Stromal cell of bone marrow (primary cell): Measurements from ENCODE around the gene STK24.

Source experiments
- DNase-seq: peaks from one replicate; pipeline ENCODE4 v3.0.0-alpha.2; 2012; ENCODE audit warnings: low read depth

The STK24 gene

GRCh38 chr13:98582947-98583346 is 6.0 kb upstream of the STK24 start:
- DNase-seq: no peak

GRCh38 chr13:98581971-98582702 is 5.2 kb upstream of the STK24 start:
- peak; percentile 66 for DNase-seq

DNA sequence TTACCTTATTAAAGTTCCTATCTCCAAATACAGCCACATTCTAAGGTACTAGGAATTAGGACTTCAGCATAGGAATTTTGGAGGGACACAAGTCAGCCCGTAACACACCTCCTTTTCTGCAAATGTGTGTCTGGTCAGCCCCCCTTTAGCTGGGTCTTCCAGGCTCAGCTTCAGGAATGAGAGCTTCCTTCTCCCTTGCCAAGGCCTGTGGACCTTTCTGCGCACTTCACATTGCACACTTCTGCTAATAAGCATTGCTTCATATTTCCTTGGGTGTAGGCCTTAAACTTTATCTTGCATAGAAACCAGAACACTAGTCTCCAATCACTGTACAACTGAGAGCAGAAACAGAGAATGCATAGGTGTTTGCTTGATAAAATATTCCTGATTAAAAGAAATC is 4.5 kb upstream of the STK24 start:
- no peak for DNase-seq

DNA sequence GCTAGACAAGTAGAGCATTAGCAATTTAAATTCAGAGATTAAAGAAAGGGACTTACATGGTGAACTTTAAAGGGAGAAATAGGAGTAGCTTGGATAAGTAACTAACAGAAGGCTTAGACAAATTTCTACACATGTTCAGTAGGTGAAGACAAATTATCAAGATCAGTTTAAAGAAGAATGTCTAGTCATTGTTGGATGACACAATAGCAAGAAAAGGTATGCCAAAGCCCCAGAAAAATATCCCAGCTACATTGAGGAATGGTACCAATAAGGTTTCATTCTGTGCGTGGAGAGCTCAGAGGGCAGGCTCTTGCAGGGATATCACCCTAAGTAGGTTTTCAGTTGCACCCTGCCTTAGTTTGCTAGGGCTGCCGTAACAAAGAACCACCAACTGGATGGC is 3.5 kb upstream of the STK24 start:
- no peak for DNase-seq

DNA sequence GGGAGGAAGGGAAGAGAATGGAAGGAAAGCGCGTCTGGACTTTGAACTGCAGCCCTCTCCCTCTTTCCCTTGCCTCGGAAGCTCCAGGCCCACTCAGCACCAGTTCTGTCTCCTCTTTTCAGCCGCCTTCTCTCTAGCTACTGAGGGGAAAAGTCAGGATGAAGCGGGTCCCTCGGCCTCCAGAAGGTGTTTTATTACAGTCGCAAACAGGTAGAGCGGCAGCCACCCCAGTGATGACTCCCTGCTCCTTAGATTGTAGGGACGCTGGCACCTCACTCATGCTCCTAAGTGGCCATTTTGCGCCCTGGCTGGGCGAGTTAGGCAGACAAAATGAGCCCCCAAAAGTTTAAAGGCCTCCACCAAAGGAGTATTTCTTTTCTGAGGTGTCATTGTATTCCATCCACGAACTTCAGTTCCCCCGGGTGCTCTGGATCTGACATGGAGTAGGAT is 954 bp upstream of the STK24 start:
- DNase-seq: no peak

GRCh38 chr13:98576200-98576945 is 534 bp downstream of the STK24 start:
- DNase-seq: no peak

GRCh38 chr13:98575904-98576199 is 1.1 kb downstream of the STK24 start:
- no peak for DNase-seq

DNA sequence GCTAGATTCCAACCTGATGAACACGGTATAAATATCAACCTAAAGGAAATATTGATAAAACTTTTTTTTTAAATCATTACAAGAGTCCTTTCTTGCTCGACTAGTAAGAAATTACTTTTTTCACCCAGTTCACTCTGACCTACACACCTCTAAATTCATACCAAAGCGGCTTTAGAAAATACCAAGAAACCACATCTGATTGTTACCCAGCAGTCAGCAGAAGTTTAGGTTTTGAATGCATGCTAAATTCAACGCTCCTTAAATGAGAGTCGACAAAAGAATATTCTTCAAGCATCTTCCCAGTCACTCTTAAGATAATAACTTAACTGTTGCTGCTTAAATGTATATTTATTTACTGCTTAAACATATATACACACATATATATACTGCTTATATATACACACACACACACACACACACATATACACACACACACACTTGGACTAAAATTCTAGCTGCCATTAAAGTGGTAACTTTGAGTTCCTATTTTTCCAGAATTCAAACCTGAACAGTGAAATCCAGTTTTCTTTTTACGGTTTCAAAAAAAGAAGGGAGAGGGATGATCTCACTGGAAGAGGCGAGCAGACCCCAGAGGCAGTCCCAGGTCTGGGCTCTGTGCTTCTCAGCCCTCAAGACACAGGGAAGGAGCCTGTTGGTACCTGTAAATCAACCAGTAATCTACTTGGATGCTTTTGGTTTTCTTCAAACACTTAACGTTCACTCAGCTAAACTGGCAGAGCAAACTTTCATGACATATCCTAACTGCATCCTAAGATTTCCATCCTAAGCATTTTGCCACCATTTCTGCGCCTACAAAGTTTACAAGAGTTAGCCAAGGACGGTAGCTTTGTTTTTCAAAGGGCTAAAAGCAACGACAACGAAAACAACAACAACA is 1.7 kb downstream of the STK24 start:
- no peak for DNase-seq

GRCh38 chr13:98571955-98572662 is 4.8 kb downstream of the STK24 start:
- peak; percentile 65 for DNase-seq

DNA sequence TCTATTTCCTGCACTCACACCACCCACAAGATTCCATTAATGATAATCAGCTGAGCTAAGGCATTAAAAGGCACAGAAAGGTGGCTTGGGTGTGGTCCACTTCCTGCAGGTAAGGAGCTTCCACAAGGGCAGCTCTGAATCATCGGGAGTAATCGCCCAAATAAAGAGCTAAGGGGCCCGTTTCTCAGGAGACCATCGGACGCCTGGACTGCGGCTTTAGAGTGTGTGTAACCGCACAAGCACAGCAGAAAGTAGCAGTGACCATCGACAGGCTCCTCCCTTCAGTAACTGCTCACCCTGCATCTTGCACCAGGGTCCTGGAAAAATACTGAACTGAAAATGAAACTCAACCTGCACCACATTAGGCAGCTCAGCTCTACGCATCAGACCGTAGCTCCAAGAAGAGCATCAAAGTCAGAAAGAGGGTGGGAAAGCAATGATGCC is 6.0 kb downstream of the STK24 start:
- no peak for DNase-seq

DNA sequence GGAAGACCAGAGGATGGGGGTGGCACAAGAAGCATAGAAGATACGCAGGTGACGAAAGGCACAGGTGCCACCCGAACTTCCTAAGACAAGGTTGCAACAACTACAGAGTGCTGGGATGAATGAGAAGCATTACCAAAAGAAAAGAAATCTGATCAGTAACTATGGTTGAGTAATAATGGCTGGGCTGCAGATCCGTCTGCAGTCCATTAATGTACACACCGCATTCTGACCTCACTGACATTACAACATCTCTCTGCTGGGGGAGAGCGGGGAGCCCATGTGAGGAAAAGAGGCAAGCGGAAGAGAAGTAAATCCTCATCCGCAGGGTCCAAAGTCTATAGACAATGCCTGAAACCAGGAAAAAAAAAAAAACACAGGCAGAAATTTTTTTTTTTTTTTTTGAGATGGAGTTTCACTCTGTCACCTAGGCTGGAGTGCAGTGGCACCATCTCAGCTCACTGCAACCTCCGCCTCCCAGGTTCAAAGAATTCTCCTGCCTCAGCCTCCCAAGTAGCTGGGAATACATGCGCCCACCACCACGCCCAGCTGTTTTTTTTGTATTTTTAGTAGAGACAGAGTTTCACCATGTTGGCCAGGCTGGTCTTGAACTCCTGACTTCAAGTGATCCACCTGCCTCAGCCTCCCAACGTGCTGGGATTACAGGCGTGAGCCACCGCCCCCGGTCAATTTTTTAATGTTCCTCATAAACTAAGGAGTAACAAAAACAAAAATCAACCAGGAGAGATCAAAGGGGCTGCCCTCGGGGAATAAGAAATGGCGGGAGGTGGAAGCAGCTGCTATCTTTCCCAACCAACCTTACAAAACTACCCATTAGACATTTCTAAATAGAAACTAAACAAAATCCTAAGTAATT is 7.2 kb downstream of the STK24 start:
- peak; percentile 47 for DNase-seq

DNA sequence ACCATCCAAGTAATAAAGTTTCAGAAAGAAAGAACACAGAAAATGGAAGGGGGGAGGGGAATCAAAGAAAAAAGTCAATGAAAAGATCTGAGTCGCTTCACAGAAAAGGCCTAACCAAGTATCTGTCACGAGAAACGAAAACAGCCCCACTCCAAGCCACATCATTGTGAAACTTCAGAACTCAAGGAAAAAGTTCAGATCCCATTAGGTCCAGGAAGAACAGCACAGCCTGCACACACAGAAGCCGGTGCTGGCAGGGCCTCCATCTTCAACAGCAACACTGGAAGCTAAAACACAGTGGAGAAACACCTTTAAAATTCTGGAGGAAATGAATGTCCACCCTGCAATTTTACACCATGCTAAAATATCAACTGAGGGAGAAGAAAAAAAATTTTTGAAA is 8.0 kb downstream of the STK24 start:
- no peak for DNase-seq

DNA sequence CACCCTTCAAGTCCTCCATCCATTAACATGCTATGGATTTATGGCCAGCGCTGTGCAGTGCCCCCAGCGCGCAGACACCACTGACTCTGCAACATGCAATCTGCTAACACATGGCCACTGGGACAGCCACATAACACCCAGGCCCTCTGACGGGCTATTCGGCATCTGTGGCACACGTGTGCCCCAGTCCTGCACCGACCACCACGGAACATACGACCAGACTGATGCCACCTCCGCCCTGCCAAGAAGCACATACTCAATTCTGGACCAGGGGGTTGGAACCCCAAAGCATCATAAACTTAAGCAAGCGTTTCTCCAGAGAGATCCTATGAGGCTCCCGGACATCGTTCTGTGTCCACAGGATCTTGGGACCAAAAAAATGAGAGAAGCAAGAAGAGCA is 9.8 kb downstream of the STK24 start:
- no peak for DNase-seq

DNA sequence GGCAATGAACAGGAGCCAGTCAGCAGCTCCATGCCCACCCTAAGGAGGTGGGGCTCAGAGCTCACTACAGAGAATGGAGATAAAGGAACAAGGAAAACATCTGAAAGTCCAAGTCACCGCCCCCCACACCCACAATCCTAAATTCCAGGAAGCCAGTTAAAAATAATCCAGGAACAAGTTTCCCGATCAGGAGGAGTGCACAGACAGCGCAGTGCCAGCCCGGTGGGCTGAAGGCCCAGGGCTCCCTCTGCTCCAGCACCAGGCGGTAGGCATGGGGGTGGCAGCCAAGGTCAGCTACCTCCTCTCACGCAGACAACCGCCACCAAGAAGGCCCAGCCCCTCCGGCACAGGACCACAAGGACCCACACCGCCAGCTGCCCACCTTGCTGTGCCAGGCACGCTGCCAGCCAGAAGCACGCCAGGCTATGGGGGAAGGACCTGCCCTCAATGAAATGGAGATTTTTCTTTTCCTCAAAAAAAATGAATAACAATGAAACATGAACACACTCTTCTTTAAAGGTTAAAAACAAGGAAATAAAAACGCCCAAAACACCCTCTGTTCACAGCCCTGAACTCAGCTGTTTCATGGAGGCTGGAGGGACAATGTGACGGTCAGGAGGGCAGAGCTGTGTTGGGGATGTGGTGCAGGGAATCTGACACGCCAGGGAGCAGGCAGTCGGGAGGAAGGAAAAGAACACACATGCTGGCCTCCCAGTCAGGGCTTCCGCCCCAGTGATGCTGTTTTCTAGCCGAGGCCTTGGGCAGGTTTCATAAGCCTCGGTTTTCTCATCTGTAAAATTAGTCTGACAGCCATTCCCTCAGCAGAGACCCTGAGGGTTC is 11.0 kb downstream of the STK24 start:
- DNase-seq: no peak

DNA sequence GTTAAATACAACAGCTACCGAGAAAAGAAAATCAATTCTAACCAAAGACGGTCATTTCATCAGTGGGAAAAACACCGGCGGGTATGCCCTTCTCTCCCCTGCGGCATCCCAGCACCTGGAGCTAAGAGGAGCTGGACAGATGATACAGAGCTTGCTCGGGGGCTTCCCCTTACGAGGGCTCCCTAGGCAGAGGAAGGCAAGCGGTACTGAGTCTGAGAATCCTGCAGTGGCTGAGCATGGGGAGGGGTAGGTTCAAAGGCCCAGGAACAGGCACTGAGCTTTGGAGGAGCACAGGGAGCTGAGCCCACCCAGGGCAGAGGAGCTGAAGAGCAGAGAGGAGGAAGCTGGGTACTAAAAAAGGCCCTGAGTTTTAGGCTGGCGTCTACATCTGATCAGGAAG is 12.7 kb downstream of the STK24 start:
- no peak for DNase-seq

DNA sequence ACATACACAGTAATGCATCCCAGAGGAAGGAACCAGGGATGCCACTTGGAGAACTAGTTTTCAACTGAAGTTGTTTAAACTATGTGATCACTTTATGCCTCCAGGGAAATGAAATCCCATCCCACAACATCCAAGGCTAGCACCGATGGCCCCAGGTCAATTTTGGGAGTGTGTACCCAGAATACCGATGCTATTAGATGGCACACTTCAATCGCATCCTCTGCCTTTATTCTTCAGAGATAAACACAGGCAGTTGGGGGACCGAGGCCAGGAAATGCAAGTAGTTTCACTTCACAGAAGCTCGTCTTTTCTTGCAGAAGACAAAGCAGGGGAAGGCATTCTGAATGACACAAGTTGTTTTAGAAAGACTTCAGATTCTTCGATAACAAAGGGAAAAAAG is 13.8 kb downstream of the STK24 start:
- DNase-seq: no peak

DNA sequence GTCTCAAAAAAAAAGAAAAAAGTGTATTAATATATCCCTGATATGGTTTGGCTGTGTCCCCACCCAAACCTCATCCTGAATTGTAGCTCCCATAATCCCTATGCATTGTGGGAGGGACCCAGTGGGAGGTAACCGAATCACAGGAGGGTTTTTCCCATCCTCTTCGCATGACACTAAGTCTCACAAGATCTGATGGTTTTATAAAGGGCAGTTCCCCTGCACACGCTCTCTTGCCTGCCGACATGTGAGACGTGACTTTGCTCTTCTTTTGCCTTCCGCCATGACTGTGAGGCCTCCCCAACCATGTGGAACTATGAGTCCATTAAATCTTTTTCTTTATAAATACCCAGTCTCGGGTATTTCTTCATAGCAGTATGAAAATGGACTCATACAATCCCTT is 17.7 kb downstream of the STK24 start:
- no peak for DNase-seq

- DNase-seq: no peak
Observed at GRCh38 chr13:98557937-98558792, 18.7 kb downstream of the STK24 start.

GRCh38 chr13:98556968-98557631 is 19.8 kb downstream of the STK24 start:
- DNase-seq: no peak
